ENCODE data around the gene KLHL29. TPM values are rescaled to one million over a fixed set of nuclear protein-coding genes. Genes with fewer than 3 reads are reported as not detected.

KLHL29 gene
- total RNA-seq, 1 donor from 2014 or later = 2.3 TPM

- DNase-seq (ENCODE audit: low spot score) (no peak), ATAC-seq (no peak)
Observed at GRCh38 chr2:23526835-23527790, 142.1 kb downstream of the KLHL29 start.

GRCh38 chr2:23528171-23528570, 143.2 kb downstream of the KLHL29 start:
- DNase-seq (ENCODE audit: low spot score) = no peak
- ATAC-seq = no peak

DNA sequence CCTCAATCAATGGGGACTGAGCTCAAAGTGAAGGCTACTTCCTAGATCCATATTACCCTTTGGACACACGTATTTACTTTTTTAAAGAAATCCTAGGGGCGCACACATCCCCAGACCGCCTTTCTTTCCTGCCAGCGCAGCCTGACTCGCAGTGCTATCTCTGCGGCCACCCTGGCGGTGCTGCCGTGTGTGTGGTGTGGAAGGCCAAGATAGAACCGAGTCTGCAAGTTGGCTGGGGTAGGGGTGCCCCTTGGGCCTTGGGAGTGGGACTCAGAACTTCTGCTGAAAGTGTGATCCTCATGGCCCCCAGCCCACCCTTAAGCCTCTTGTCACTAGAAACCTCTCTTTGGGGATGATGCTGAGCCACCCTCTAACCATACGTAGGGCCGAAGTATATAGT, 143.7 kb downstream of the KLHL29 start:
- DNase-seq (ENCODE audit: low spot score) = no peak
- ATAC-seq = no peak

DNA sequence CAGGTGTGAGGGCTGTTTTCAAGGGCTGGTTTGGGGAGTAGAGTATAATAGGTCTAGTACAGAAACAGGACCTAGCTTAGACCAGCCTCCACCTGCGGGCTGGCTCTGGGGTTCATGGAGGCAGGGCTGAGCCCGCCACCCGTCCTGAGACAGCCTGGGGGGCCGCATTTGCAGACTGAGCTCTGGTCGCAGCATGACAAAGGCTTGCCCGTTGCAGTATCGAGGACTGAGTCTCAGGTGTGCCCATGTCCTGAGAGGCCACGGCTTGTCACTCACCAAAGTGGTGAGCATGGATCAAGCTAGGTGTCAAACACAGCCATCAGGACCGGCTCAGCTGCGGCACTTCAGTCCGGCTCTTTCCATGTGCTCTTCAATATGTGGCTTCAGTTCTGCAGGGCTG, 144.7 kb downstream of the KLHL29 start:
- no peak for ATAC-seq

DNA sequence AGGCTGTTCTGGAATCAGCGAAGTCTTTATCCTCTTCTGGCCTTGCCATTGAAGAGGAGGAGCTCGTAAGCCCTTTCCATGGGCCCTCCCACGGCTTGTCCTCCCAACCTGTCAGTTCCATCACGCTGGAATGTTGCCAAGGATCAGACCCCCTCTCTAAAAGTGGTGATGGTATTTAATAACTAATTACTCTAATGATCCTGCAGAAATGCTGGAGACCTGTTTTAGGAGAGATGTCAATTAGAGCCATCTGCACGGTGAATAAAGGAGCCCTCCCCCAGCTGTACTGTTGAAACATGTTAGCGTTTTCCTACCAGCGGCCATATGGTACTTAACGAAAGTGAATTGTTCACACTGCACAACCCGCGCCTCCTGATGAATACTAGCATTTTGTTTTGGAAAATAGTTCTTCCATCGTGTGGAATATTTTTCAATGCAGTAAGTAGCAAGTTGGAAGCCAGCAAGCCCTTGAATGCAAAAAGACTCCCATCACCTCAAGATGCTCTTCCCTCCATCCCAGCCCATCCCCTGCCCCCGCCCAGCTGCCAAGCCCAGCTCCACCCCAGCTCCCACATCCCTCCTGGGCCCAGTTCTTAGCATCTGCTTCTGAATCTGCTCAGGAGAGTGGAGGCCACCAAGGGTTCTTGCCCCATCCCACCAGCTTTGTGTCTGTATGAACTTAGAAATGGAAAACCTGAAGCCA, 145.4 kb downstream of the KLHL29 start:
- DNase-seq (ENCODE audit: low spot score) = no peak

More for the DNA sequence above, 144.7 kb downstream of the KLHL29 start:
- DNase-seq (ENCODE audit: low spot score) = no peak

DNA sequence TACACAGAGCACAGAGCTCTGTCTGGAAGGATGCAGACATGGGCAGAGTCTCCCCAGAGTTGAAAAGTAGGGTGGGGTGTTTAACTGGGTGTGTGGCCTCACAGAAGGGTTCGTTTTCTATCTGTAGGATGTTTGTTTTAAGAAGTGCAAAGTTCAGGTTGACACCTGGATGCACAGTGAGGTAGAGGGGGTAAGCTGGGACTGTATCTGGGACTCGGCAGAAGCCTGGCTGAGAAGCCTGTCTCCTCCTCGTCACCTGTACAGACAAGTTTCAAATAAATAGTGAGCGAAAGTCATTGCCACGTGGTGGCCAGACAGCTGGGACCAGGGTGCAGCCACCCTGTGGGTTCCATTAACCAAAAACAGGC, 145.9 kb downstream of the KLHL29 start:
- no peak for ATAC-seq

More for the DNA sequence above, 145.4 kb downstream of the KLHL29 start:
- no peak for ATAC-seq

GRCh38 chr2:23531280-23531679, 146.3 kb downstream of the KLHL29 start:
- DNase-seq (ENCODE audit: low spot score) (no peak), ATAC-seq (no peak)

More for the DNA sequence above, 145.9 kb downstream of the KLHL29 start:
- DNase-seq (ENCODE audit: low spot score) = no peak

- DNase-seq (ENCODE audit: low spot score) = no peak
- no peak for ATAC-seq
Observed at GRCh38 chr2:23531881-23532280, 146.9 kb downstream of the KLHL29 start.

DNA sequence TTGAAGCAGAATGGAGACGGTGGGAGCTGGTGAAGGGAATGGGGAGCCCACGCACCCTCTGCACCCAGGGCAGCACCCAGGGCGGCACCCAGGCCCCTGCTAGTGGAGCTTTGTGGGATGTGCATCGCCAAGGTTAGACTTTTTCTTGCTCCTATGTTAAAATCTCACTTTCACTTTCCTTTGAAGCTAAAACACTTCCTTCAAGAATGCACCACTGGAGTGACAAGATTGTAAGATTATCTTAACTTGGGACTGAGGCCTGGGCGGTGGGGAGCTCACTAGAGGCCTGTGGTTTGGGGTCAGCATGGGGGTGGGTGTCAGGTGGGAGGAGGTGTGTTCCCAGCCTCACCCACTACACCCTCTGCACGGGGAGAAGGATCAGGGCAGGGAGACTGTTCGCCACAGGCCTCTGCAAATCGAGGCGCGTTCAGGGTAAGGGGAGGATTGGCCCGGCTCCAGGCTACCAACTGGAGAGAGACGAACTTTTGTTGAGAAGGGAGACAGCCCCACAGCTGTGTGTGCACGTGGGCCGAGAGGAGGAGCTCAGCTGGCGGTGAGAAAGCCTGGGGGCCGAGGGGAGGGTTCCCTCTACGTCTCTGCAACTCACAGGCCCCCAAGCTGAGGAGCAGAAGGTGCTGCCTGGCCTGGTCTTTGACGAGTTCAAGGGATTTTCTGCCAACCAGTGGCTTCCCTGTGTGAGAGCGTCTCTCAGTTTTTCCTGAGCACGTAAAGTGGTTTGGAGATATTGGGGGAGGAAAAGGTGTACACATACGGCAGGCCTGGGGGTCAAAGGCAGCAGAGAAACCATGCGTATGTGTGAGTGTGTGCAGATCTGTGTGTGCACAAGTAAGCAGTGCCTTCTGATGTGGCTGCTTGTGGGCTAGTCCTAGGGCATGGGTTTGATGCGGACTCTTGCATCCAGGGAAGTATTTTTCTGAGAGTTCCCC, 147.7 kb downstream of the KLHL29 start:
- ATAC-seq = no peak
- DNase-seq (ENCODE audit: low spot score) = no peak

DNA sequence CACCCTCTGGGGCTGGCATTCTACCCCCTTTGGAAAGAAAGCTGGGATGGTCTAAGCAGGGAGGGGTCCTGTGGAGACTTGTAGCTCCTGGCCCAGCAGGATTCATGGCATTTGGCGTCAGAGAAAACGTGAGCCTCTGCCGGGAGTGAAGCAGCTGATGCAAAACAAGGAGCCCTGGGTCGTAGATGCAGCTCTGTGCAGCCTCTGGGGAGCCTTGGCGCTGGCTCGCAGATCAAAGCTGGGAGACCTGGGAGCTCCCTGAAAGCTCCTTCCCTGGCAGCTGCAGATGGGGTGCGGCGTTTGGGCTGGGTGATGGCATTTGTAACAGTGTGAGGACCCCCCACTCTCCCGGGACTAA, 148.3 kb downstream of the KLHL29 start:
- no peak for DNase-seq (ENCODE audit: low spot score)
- ATAC-seq = no peak

GRCh38 chr2:23534771-23535170, 149.8 kb downstream of the KLHL29 start:
- DNase-seq (ENCODE audit: low spot score) = no peak
- no peak for ATAC-seq

DNA sequence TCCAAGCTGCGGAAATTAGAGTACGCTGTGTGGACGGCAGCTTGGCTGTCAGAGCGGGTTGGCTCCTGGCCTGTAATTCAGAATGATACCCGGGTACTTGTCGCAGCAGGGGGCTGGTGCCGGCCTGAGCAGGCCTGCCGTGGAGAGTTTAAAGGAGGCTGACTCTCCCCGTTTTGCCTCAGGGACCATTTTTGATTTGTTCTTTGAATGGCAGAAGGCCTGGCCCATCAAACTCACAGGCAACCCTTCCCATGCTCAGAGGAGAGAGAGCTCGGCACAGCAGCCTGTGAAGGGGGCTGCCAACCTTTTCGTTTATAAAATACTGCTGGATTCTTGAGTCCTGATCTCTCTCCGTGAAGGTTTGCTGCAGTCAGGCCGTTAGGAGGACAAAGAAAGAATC, 151.3 kb downstream of the KLHL29 start:
- DNase-seq (ENCODE audit: low spot score) (no peak), ATAC-seq (no peak)

DNA sequence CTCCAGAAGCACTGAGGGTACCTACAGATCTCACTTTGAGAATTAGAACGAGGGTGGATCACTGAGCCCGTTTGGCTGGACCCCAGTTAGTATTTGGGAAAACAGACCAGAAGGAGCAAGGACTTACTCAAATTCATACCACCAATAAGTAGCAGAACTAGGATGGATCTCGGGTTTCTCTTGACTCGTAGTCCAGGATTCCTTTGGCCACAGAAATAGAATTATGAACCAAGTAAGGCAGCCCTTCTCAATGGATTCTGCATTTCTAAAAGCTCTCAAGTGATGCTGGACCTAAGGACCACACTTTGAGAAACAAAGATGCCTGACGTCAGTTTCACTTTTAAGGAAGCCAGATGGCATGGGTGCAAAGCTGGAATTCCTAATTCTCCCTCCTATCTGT, 153.0 kb downstream of the KLHL29 start:
- ATAC-seq = no peak
- DNase-seq (ENCODE audit: low spot score) = no peak

- ATAC-seq (no peak), DNase-seq (ENCODE audit: low spot score) (no peak)
Observed at GRCh38 chr2:23538566-23538965, 153.6 kb downstream of the KLHL29 start.

DNA sequence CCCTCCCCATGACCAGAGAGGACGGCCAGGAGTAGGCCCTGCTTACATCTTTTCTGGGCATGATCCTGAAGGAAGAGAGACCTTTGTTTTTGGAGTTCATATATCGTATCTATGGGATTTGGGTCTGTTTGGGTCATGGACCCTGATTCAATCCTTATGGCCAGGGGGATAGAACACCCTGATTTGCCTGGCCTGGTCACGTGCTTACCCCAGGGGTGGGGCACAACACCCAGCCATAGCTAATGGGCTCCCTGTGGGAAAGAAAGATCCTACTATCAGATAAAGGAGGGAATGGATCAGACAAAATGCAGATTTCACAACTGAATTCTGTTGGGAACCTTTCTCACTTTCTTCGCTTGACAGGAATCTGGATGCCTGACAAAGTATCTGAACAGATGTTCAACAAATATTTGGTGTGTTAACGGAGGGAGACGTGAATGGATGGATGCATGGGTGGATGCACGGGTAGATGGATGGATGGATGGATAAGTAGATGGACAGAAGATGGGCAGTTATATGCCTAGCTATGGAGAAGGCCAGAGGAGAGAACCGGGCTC, 155.9 kb downstream of the KLHL29 start:
- no peak for DNase-seq (ENCODE audit: low spot score)
- ATAC-seq = no peak

GRCh38 chr2:23541503-23542229, 156.7 kb downstream of the KLHL29 start:
- DNase-seq (ENCODE audit: low spot score) (no peak), ATAC-seq (no peak)

DNA sequence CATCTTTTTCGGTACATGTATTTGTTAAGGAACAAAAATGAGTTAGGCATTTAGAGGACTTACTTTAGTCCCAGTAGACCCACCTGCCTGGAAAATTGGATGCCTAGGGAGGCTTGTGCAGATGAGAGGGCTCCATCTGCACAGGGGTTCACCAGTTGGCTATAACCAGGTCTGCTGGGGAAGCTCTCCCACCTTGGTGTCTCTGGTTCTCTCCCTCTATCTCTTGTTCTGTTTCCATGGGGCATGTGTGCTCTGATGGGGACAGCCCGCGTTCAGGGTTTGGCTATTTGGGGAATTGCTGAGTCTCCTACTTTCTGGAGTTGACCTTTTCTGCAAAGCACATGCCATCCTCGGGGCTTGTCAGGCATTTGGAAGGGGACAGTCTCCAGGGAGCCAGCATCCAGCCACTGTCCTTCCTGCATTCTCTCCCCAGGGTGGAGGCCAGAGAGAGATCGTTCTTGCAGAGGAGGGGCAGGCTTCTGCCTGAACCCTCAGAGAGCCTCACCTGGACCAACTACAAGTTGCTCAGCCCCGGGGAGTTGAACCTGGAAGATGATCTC, 157.3 kb downstream of the KLHL29 start:
- DNase-seq (ENCODE audit: low spot score) = no peak
- no peak for ATAC-seq

GRCh38 chr2:23543302-23543701, 158.3 kb downstream of the KLHL29 start:
- DNase-seq (ENCODE audit: low spot score) (no peak), ATAC-seq (no peak)

- ATAC-seq (no peak), DNase-seq (ENCODE audit: low spot score) (no peak)
Observed at GRCh38 chr2:23543728-23544127, 158.7 kb downstream of the KLHL29 start.
